ENCODE measurements around the gene L1TD1.
"Not testable (repeated sequence)": the region's sequence is repeated elsewhere in the genome, so short reads cannot be mapped to it uniquely, and the experiment has no call there.

Gene L1TD1

GRCh38 chr1:62177621-62178020, 17.0 kb upstream of the L1TD1 start (continued):
- TF ChIP-seq PRDM2 (tag by site-specific recombination; IDR thresholded peaks at IDR 0.05; ENCODE audit: borderline replicate concordance) (no peak), SP3 (tag by site-specific recombination; IDR thresholded peaks at IDR 0.05) (no peak)

GRCh38 chr1:62178372-62178771, 16.3 kb upstream of the L1TD1 start:
- CTCF ChIA-PET, result interaction anchor here (0.7 to 2.2 kb wide), 2 partner anchors 229 to 291 kb away, joined by 3 to 11 read pairs; no protein-coding TSS in a partner anchor
- no peak for TF ChIP-seq ZNF19 (tag by site-specific recombination; IDR thresholded peaks at IDR 0.05; ENCODE audit: low read depth)
- no peak for TF ChIP-seq ZNF18 (tag by site-specific recombination; IDR thresholded peaks at IDR 0.05)
- no peak for TF ChIP-seq ZNF677 (tag by site-specific recombination; IDR thresholded peaks at IDR 0.05)
- no peak for TF ChIP-seq ZFP69B (tag by site-specific recombination; IDR thresholded peaks at IDR 0.05)
- no peak for TF ChIP-seq ZNF843 (tag by site-specific recombination; IDR thresholded peaks at IDR 0.05)
- TF ChIP-seq ZNF292 (tag by site-specific recombination; IDR thresholded peaks at IDR 0.05; ENCODE audit: borderline replicate concordance, low read depth), result no peak
- no peak for TF ChIP-seq ZNF555 (tag by site-specific recombination; conservative IDR thresholded peaks at IDR 0.05)
- TF ChIP-seq ZSCAN18 (tag by site-specific recombination; IDR thresholded peaks at IDR 0.05), result no peak
- TF ChIP-seq SALL2 (tag by site-specific recombination; IDR thresholded peaks at IDR 0.05; ENCODE audit: borderline replicate concordance), result no peak
- no peak for TF ChIP-seq ZSCAN30 (tag by site-specific recombination; IDR thresholded peaks at IDR 0.05)
- no peak for TF ChIP-seq ZNF248 (tag by site-specific recombination; IDR thresholded peaks at IDR 0.05)
- POLR2A ChIA-PET, result no interaction called here
- H3K27ac ChIP-seq (ENCODE audit: extremely low read depth, low read depth, low read length), result no peak overlapping the region
- no peaks in the 10 kb centered on the region for H3K9me3 ChIP-seq (ENCODE audit: control insufficient read depth, insufficient read depth, low read depth, low read length)
- H3K36me3 ChIP-seq (ENCODE audit: control insufficient read depth in 2 of 2, insufficient read depth in 1 of 2, low read length in 2 of 2), result no peaks in the 10 kb centered on the region
- no peak overlapping the region for H3K4me3 ChIP-seq (ENCODE audit: low read depth, low read length)
- no peaks in the 10 kb centered on the region for H3K4me1 ChIP-seq (ENCODE audit: control insufficient read depth, insufficient read depth, low read length)

- POLR2A ChIA-PET; H3K4me3 ChIP-seq (ENCODE audit: low read depth, low read length); H3K9me3 ChIP-seq (ENCODE audit: control insufficient read depth, insufficient read depth, low read depth, low read length); H3K4me1 ChIP-seq (ENCODE audit: control insufficient read depth, insufficient read depth, low read length); H3K36me3 ChIP-seq (ENCODE audit: control insufficient read depth in 2 of 2, insufficient read depth in 1 of 2, low read length in 2 of 2); H3K27ac ChIP-seq (ENCODE audit: extremely low read depth, low read depth, low read length): not testable (repeated sequence)
- CTCF ChIA-PET, result interaction anchor here (0.7 to 2.2 kb wide), 3 partner anchors 50 to 227 kb away, joined by 3 to 11 read pairs (median 3); no protein-coding TSS in a partner anchor
Measured at GRCh38 chr1:62180054-62180453, 14.6 kb upstream of the L1TD1 start.
